HG02973 (cell line): ENCODE data around the gene HOXC12.

Source experiments
- ATAC-seq: cut with Tn5 transposase; IDR thresholded peaks from one replicate; pipeline ENCODE4 v1.9.1; 2021; ENCODE audit warnings: moderate library complexity; ENCODE audit not compliant: unreplicated experiment

Gene HOXC12

GRCh38 chr12:53995002-53995377, 40.3 kb downstream of the HOXC12 start:
- ATAC-seq: no peak

- no peak for ATAC-seq
Measured at GRCh38 chr12:53995378-53996239, 40.9 kb downstream of the HOXC12 start.

GRCh38 chr12:53996240-53997203, 41.8 kb downstream of the HOXC12 start:
- no peak for ATAC-seq

DNA sequence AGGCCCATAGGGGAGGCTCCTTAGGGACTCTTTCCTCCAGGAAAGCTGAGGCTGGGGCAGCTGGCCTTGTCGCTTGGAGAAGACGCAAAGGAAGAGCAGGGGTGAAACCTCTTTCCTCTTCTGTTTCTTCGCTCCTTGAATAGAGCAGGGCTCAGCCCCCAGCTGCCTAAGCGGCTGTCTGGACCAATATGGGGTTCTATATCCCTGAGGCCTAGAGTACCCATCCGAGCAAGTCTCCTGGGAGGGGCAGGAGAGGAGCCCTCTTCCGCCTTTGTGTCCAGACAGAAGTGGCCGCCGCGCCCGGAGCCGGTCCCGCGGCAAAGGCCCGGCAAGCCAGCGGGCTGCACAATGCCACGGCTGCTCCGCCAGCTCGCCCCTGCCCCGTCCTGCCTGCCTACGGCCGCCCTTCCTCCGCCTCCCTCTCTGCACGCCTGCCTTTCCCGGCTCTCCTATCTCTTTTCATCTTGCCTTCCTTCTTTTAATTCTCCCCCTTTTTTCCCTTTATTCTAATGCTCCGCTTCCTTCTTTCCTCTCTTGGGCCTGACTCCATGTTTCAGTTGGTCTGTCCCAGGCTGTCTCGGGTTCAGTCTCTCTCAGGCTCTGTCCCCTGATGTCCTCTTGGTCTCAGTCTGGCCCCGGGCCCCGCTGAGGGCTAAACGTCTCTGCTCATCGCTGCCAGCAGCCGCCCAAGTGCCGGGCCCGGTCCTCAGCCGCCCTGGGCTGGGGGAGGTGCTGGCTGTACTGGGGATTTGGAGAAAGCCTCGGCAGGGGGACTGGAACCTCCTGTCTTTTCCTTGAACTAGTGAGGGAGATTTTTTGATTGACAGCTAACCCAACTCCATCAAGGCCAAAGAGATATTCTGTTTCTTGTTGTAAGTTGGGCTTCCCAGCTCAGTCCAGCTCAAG, 42.8 kb downstream of the HOXC12 start:
- no peak for ATAC-seq

DNA sequence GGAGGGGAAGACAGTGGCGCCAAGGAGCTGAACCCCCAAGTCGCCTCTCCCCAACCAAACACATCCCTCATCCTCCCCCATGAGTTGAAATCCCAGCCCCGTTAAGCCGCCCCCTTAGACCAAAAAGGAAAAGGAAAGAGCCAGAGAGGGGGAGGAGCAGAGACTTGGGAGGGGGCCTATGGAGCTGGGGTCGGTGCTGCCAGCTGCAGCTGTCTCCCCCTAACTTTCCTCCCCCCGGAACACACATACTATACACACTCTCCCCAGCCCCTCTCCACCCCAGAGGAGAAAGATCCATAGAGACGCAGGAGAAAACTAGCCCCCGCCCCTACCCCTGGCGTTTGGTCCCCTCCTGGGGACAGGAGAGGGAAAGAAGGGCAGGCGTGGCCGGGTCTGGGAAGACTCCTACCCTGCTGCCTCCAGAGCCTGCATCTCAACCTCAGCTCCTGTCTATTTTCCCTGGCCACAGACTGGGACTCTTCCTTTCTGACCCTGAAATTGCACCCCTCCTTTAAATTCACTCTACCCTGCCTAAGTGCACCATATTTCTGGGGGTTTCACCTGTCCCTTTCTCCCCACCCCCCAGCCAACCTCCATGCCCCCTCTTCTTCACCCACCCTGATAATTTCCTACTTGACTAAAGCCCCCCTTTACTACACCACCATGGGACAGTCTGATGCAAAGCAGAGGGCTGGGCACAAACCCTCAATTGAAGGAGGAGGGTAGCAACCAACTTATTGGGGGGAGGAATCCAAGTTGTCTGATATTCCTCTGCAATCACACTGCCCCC, 43.6 kb downstream of the HOXC12 start:
- ATAC-seq: no peak

GRCh38 chr12:53998900-53999236, 44.2 kb downstream of the HOXC12 start:
- no peak for ATAC-seq

GRCh38 chr12:53999559-54000115, 44.9 kb downstream of the HOXC12 start:
- ATAC-seq: no peak

DNA sequence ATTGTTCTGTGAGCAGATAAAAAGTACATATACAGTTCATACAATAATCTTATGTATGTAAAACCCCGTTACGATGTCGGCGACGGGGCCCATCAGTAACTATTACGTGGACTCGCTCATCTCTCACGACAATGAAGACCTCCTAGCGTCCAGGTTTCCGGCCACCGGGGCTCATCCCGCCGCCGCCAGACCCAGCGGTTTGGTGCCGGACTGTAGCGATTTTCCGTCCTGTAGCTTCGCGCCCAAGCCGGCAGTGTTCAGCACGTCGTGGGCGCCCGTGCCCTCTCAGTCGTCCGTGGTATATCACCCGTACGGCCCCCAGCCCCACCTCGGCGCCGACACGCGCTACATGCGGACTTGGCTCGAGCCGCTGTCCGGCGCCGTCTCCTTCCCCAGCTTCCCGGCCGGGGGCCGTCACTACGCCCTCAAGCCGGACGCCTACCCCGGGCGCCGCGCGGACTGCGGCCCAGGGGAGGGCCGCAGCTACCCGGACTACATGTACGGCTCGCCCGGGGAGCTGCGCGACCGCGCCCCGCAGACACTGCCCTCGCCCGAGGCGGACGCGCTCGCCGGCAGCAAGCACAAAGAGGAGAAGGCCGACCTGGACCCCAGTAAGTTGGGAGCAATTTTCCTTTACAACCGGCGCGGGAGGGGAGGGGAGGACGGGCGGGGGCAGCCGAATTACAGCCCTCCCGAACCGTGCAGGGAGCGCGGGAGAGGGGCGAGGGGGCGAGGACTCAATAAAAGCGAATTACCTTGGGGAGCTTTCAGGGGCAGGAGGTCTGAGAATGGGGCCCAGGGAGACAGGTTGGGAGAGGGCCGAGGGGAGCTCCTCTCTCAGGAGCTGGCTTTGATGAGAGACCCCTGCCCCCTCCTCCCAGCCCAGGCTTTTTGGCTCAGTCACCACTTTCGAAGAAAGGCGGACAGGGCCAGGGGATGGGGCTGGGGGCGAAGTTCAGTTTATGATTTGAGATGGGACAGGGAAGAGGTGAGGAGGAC, 45.7 kb downstream of the HOXC12 start, which contains the start of gene HOXC9:
Gene HOXC9 (plus strand): TSS at position 46 of the 999 bp plus-strand sequence. CDS start 28 bp downstream, at position 74.
- no peak for ATAC-seq

DNA sequence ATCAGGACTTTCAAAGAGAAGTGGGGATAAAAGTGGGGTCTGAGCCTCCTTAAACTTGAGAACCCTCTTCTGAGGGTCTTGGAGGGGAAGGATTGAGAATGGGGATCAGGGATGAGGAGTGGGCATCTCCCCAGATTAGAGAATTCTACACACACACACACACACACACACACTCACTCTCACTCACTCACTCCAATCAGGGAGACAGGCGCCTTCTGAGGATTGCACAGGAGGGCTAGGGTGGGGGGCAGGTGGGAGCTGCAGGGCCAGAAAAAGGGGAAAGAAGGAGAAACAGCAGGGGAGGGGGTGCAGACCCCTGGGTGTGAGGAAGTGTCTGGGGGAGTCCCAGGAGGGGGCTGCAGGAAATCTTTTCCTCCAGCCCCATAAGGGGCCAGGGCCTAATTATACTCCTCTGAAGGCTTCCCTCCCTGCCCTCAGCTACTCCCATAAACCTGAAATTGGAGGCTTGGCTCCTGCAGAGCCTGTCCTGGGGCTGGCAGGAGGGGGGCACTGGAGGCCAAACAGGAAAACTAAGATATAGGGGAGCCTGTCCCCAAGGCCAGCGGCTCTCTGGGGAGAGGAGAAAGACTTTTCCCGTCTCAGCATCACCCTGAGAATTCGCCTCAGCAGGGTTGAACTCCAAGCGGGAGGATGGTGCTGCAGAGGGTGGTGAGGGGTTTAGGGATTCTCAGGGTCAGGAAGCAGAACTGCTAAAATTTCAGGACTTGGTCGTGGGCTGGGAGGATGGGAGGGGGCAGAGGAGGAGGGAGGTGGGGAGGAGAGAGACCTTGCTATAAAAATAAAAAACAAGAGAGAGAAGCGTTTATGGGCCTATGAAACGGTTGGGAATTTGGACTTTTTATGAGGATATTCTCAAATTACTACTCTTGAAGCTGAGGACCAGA, 46.8 kb downstream of the HOXC12 start:
- ATAC-seq: no peak

- ATAC-seq: no peak
Measured at GRCh38 chr12:54002278-54002914, 47.7 kb downstream of the HOXC12 start.

DNA sequence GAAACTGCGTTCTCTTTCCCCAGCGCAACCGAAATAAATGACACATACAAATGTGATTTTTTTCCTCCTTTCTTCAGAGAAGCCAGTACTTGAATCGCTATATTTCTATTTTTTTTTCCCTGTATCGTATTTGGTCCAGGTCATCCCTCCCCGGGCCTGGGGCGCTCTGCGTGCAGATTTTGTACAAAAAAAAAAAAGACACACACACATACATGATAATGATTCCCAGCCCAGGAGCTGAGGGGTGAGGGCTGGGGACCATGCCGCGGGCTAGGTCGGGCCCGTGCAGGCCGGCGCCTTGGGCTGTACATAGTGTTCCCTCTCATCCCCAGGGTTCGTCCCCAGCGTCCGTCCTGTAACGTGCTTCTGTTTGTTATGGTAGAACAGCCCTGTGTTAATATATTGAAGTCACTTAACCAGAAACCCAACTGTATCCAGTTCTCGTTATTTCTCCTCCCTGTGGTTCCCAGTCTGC, 48.2 kb downstream of the HOXC12 start:
- no peak for ATAC-seq

- no peak for ATAC-seq
Measured at GRCh38 chr12:54003625-54004024, 48.9 kb downstream of the HOXC12 start.

- no peak for ATAC-seq
Measured at GRCh38 chr12:54004063-54004840, 49.5 kb downstream of the HOXC12 start.

GRCh38 chr12:54004841-54005530, 50.3 kb downstream of the HOXC12 start:
- ATAC-seq: no peak

DNA sequence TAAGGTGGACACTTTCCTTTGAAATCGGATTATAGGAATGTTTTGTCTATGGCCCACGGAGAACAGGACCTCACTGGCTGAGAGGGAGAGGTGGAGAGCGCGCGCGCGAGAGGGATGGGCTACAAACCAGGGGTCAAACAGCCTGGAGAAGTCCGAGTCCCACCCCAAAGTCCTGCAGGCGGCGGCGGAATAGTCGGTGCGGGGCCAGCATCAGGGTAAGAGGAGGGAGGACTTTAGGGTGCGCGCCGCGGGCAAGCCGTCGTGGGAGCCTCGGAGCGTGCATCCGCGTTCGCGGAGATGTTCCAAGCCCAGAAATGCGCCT, 50.8 kb downstream of the HOXC12 start:
- ATAC-seq: no peak
